H9 (cell line): ENCODE results near the gene ZFAND3. TPM values are rescaled to one million over a fixed set of nuclear protein-coding genes. Genes with fewer than 3 reads are reported as not detected.

Experiments used
- DNase-seq: peaks from one replicate; pipeline ENCODE4 v3.0.0-alpha.2; 2017
- H2AFZ ChIP-seq: one replicate; pipeline ENCODE4 v1.6.1; 2013; ENCODE audit warnings: mild to moderate bottlenecking, low read length, control low read depth, moderate library complexity
- H2AK5ac ChIP-seq: 2 replicates; pipeline ENCODE4 v1.6.1; 2013; ENCODE audit warnings: low read length, control low read depth, mixed read lengths; ENCODE audit not compliant: insufficient read length
- H2BK120ac ChIP-seq: one replicate; pipeline ENCODE4 v1.6.1; 2013; ENCODE audit warnings: low read depth, mild to moderate bottlenecking, low read length, control low read depth, inconsistent platforms; ENCODE audit not compliant: poor library complexity, severe bottlenecking
- H2BK12ac ChIP-seq: 2 replicates; pipeline ENCODE4 v1.6.1; 2013; ENCODE audit warnings: low read length, control low read depth, mixed read lengths, low read depth; ENCODE audit not compliant: insufficient read length
- H2BK15ac ChIP-seq: 2 replicates; pipeline ENCODE4 v1.6.1; 2013; ENCODE audit warnings: low read depth, low read length, control low read depth
- H2BK20ac ChIP-seq: one replicate; pipeline ENCODE4 v1.6.1; 2013; ENCODE audit warnings: low read depth, mild to moderate bottlenecking, low read length, control low read depth, inconsistent platforms; ENCODE audit not compliant: poor library complexity, severe bottlenecking
- H2BK5ac ChIP-seq: 2 replicates; pipeline ENCODE4 v1.6.1; 2013; ENCODE audit warnings: low read length, control low read depth, mixed read lengths; ENCODE audit not compliant: insufficient read length
- H3K14ac ChIP-seq: 2 replicates; pipeline ENCODE4 v1.6.1; 2013; ENCODE audit warnings: low read length, control low read depth; ENCODE audit not compliant: insufficient read depth
- H3K18ac ChIP-seq: 2 replicates; pipeline ENCODE4 v1.6.1; 2013; ENCODE audit warnings: low read depth, mild to moderate bottlenecking, mixed read lengths, low read length, control low read depth; ENCODE audit not compliant: insufficient read length
- H3K23ac ChIP-seq: 2 replicates; pipeline ENCODE4 v1.6.1; 2013; ENCODE audit warnings: low read length, control low read depth, mixed read lengths, low read depth; ENCODE audit not compliant: insufficient read length
- H3K23me2 ChIP-seq: 2 replicates; pipeline ENCODE4 v1.6.1; 2013; ENCODE audit warnings: low read depth, mild to moderate bottlenecking, mixed read lengths, low read length, control low read depth; ENCODE audit not compliant: insufficient read length, poor library complexity, severe bottlenecking
- H3K27ac ChIP-seq: 2 replicates; pipeline ENCODE4 v1.5.1; 2013; ENCODE audit warnings: low read length, control low read depth, mixed read lengths, low read depth; ENCODE audit not compliant: insufficient read length
- H3K27me3 ChIP-seq: 2 replicates; pipeline ENCODE4 v1.6.1; 2013; ENCODE audit warnings: low read length, control low read depth, inconsistent platforms; ENCODE audit not compliant: insufficient read depth
- H3K4ac ChIP-seq: 2 replicates; pipeline ENCODE4 v1.6.1; 2013; ENCODE audit warnings: low read depth, mild to moderate bottlenecking, control low read depth, inconsistent platforms, low read length, moderate library complexity
- H3K4me1 ChIP-seq: 2 replicates; pipeline ENCODE4 v1.6.1; 2013; ENCODE audit warnings: low read length, control low read depth, inconsistent platforms; ENCODE audit not compliant: insufficient read depth
- H3K4me2 ChIP-seq: 2 replicates; pipeline ENCODE4 v1.6.1; 2013; ENCODE audit warnings: low read length, control low read depth, mixed read lengths; ENCODE audit not compliant: insufficient read length, insufficient read depth
- H3K56ac ChIP-seq: 2 replicates; pipeline ENCODE4 v1.6.1; 2013; ENCODE audit warnings: low read depth, mild to moderate bottlenecking, mixed read lengths, low read length, control low read depth; ENCODE audit not compliant: insufficient read length
- H3K79me1 ChIP-seq: 2 replicates; pipeline ENCODE4 v1.6.1; 2013; ENCODE audit warnings: low read depth, mild to moderate bottlenecking, moderate library complexity, low read length, control low read depth, inconsistent platforms; ENCODE audit not compliant: insufficient read depth, poor library complexity, severe bottlenecking
- H3K79me2 ChIP-seq: 2 replicates; pipeline ENCODE4 v1.6.1; 2013; ENCODE audit warnings: low read length, control low read depth, inconsistent platforms; ENCODE audit not compliant: insufficient read depth
- H3K9ac ChIP-seq: 2 replicates; pipeline ENCODE4 v1.6.1; 2013; ENCODE audit warnings: low read length, control low read depth, mixed read lengths; ENCODE audit not compliant: insufficient read length; ENCODE audit errors: extremely low read depth
- H3K9me3 ChIP-seq: one replicate; pipeline ENCODE4 v1.6.1; 2013; ENCODE audit warnings: low read depth, low read length, inconsistent platforms; ENCODE audit not compliant: control insufficient read depth
- H3T11ph ChIP-seq: one replicate; pipeline ENCODE4 v1.6.1; 2013; ENCODE audit warnings: mild to moderate bottlenecking, low read length, control low read depth, inconsistent platforms
- H4K20me1 ChIP-seq: one replicate; pipeline ENCODE4 v1.6.1; 2013; ENCODE audit not compliant: control insufficient read depth, insufficient read length, insufficient read depth
- H4K5ac ChIP-seq: 2 replicates; pipeline ENCODE4 v1.6.1; 2013; ENCODE audit warnings: low read depth, mild to moderate bottlenecking, mixed read lengths, low read length, control low read depth; ENCODE audit not compliant: insufficient read length
- H4K8ac ChIP-seq: replicated peaks from 2 replicates; pipeline ENCODE4 v1.6.1; 2013; ENCODE audit warnings: low read length, control low read depth, mixed read lengths, low read depth; ENCODE audit not compliant: insufficient read length
- H4K91ac ChIP-seq: 2 replicates; pipeline ENCODE4 v1.6.1; 2013; ENCODE audit warnings: low read depth, mild to moderate bottlenecking, moderate library complexity, mixed read lengths, low read length, control low read depth; ENCODE audit not compliant: insufficient read length
- H3K27ac Mint-ChIP-seq, 3 experiments: 2 replicates in 2 of 3; 3 replicates in 1 of 3; pipeline ENCODE4 v1.8.0; 2020 to 2021; ENCODE audit warnings: mixed read lengths in 3 of 3, mild to moderate bottlenecking in 1 of 3, moderate library complexity in 1 of 3
- H3K27me3 Mint-ChIP-seq: 2 replicates; pipeline ENCODE4 v1.8.0; 2021; ENCODE audit warnings: low read depth, mild to moderate bottlenecking, moderate library complexity, mixed read lengths
- H3K36me3 Mint-ChIP-seq, 3 experiments: 2 replicates in 2 of 3; 3 replicates in 1 of 3; pipeline ENCODE4 v1.8.0; 2020 to 2021; ENCODE audit warnings: low read depth in 3 of 3, mixed read lengths in 3 of 3; ENCODE audit not compliant: insufficient read depth in 1 of 3
- H3K4me1 Mint-ChIP-seq, 2 experiments: 2 replicates each; pipeline ENCODE4 v1.8.0; 2020; ENCODE audit warnings: mixed read lengths in 2 of 2
- H3K4me3 Mint-ChIP-seq, 2 experiments: 2 replicates in 1 of 2; 3 replicates in 1 of 2; pipeline ENCODE4 v1.8.0; 2020 to 2021; ENCODE audit warnings: mild to moderate bottlenecking in 2 of 2, mixed read lengths in 2 of 2, moderate library complexity in 1 of 2
- H3K9me3 Mint-ChIP-seq, 2 experiments: 2 replicates in 1 of 2; 3 replicates in 1 of 2; pipeline ENCODE4 v1.8.0; 2020; ENCODE audit warnings: mild to moderate bottlenecking in 2 of 2, mixed read lengths in 2 of 2, moderate library complexity in 1 of 2
- CTCF ChIP-seq: fragments of 200-600 bp; sonication (generic); conservative IDR thresholded peaks from 3 replicates; pipeline ENCODE4 v1.8.0; 2021; ENCODE audit warnings: antibody characterized with exemption, mild to moderate bottlenecking
- WGBS: extraction: QIAGEN DNeasy Blood & Tissue Kit; methylation state at CpG from one replicate; pipeline ENCODE4 v1.1.7; 2013; ENCODE audit warnings: missing lambda C conversion rate, low lambda C conversion rate, mixed read lengths; ENCODE audit not compliant: insufficient read length; ENCODE audit errors: extremely low coverage; 5-methylcytosine and 5-hydroxymethylcytosine counted together
- total RNA-seq: library from RNA; stranded (reverse); gene quantifications from 2 replicates; pipeline ENCODE4 v1.2.1, GENCODE V29; 2021

The ZFAND3 gene
- total RNA-seq, 1 experiment from 2014 or later, result 57.7 TPM

GRCh38 chr6:37877373-37878149 is 58.0 kb downstream of the ZFAND3 start:
- no peak overlapping the region for H2BK120ac ChIP-seq
- H2BK12ac ChIP-seq, result no peak overlapping the region
- no peak overlapping the region for H4K8ac ChIP-seq
- Mint-ChIP-seq H3K27ac (no peak overlapping the region), H3K36me3 (no peaks in the 10 kb centered on the region; a peak in 1 of 7 replicates), H3K9me3 (no peaks in the 10 kb centered on the region), H3K4me1 (peaks cover 35 to 48% of the 10 kb centered on the region in 2 experiments), H3K4me3 (no peak overlapping the region), H3K27me3 (no peaks in the 10 kb centered on the region)
- no peak overlapping the region for H4K91ac ChIP-seq
- H3K56ac ChIP-seq, result no peak overlapping the region
- H2AK5ac ChIP-seq, result no peak overlapping the region
- H2BK20ac ChIP-seq, result no peak overlapping the region
- no peaks in the 10 kb centered on the region for H3K79me1 ChIP-seq
- peaks cover 5% of the 10 kb centered on the region; the same call in 1 of the 2 replicates for H3K4me1 ChIP-seq
- no peak overlapping the region for H3K23ac ChIP-seq
- H2BK15ac ChIP-seq, result no peak overlapping the region
- TF ChIP-seq CTCF, result no peak
- H2AFZ ChIP-seq, result no peak overlapping the region
- no peak overlapping the region for H3K4ac ChIP-seq
- no peak overlapping the region for H3K18ac ChIP-seq
- no peak overlapping the region for H3K9ac ChIP-seq
- no peaks in the 10 kb centered on the region for H4K20me1 ChIP-seq
- H3T11ph ChIP-seq, result no peak overlapping the region
- peaks cover 10% of the 10 kb centered on the region; the same call in 1 of the 2 replicates for H3K79me2 ChIP-seq
- H3K4me2 ChIP-seq, result no peak overlapping the region
- no peaks in the 10 kb centered on the region for H3K9me3 ChIP-seq
- H3K27me3 ChIP-seq, result no peaks in the 10 kb centered on the region
- no peak for DNase-seq
- no peak overlapping the region for H4K5ac ChIP-seq
- H3K23me2 ChIP-seq, result no peaks in the 10 kb centered on the region
- no peak overlapping the region for H3K14ac ChIP-seq
- H3K27ac ChIP-seq, result no peak overlapping the region
- no peak overlapping the region for H2BK5ac ChIP-seq
- WGBS, result no CpG with 5 or more reads among the region's 6 CpGs
